Ovary (tissue), 3 donors: ENCODE measurements around the gene STEAP4.
"Not testable (repeated sequence)": the region's sequence is repeated elsewhere in the genome, so short reads cannot be mapped to it uniquely, and the experiment has no call there.

Experiments
- EP300 ChIP-seq: sonication (generic); formaldehyde crosslinking; IDR thresholded peaks from one replicate; pipeline ENCODE4 v1.6.1; 2017; ENCODE audit warnings: antibody characterized with exemption
- POLR2A ChIP-seq: fragments of 450-650 bp; IDR thresholded peaks from one replicate; pipeline ENCODE4 v1.6.1; 2017; ENCODE audit warnings: antibody characterized with exemption, mild to moderate bottlenecking, moderate library complexity
- TF ChIP-seq, protein P1 (sequence below), 3 donors: fragments of 450-650 bp in 2 of 3; fragments of 200-600 bp in 1 of 3; IDR thresholded peaks; one replicate each; pipeline versions ENCODE4 v1.5.1 to v1.8.0; 2016 to 2022; ENCODE audit warnings: antibody characterized with exemption in 3 of 3, mild to moderate bottlenecking in 1 of 3
- donor health status: DM: no; HTN: no; CAD: no.

DNA sequence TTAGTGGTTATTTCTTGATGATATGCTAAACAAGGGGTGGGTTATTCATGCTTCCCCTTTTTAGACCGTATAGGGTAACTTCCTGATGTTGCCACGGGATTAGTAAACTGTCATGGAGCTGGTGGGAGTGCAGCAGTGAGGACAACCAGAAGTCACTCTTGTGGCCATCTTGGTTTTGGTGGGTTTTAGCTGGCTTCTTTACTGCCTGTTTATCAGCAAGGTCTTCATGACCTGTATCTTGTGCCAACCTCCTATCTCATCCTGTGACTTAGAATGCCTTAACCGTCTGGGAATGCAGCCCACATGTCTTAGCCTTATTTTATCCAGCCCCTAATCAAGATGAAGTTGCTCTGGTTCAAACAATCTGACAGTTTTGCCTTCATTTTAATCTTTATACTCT is 41.7 kb downstream of the STEAP4 start:
- TF ChIP-seq, protein P1, sequence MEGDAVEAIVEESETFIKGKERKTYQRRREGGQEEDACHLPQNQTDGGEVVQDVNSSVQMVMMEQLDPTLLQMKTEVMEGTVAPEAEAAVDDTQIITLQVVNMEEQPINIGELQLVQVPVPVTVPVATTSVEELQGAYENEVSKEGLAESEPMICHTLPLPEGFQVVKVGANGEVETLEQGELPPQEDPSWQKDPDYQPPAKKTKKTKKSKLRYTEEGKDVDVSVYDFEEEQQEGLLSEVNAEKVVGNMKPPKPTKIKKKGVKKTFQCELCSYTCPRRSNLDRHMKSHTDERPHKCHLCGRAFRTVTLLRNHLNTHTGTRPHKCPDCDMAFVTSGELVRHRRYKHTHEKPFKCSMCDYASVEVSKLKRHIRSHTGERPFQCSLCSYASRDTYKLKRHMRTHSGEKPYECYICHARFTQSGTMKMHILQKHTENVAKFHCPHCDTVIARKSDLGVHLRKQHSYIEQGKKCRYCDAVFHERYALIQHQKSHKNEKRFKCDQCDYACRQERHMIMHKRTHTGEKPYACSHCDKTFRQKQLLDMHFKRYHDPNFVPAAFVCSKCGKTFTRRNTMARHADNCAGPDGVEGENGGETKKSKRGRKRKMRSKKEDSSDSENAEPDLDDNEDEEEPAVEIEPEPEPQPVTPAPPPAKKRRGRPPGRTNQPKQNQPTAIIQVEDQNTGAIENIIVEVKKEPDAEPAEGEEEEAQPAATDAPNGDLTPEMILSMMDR (IDR thresholded peaks at IDR 0.05): not testable (repeated sequence)
- not testable (repeated sequence) for TF ChIP-seq EP300, POLR2A
